ENCODE results near the gene KRT28.

DNA sequence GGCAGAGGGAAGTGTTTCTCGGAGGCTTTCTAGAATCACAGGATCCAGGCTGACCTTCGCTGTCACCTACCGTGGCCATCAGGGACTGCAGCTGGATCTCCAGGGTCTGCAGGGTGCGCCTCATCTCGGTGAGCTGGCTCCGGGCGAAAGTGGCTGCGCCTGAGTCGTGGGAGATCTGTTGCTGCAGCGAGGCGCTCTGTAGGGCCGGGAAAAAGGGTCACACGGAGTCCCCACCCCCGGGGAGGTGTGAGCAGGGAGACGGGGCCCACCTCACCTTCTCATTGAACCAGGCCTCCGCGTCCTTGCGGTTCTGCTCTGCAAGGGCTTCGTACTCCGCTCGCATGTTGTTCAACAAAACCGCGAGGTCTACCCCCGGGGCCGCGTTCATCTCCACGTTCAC is 2.9 kb downstream of the KRT28 start:
- TF ChIP-seq RCOR1 (IDR thresholded peaks at IDR 0.05; ENCODE audit: low read depth, low read length) (no peak), MAFK (IDR thresholded peaks at IDR 0.05; ENCODE audit: partially characterized antibody) (no peak), RAD21 (conservative IDR thresholded peaks at IDR 0.05 in 1 of 2, IDR thresholded peaks at IDR 0.05 in 1 of 2) (no peak), HOXA7 (CRISPR knock-in tag; IDR thresholded peaks at IDR 0.05) (no peak), CBX8 (IDR thresholded peaks at IDR 0.05) (no peak)
